ENCODE data around the gene GRM8.

GRM8 gene

DNA sequence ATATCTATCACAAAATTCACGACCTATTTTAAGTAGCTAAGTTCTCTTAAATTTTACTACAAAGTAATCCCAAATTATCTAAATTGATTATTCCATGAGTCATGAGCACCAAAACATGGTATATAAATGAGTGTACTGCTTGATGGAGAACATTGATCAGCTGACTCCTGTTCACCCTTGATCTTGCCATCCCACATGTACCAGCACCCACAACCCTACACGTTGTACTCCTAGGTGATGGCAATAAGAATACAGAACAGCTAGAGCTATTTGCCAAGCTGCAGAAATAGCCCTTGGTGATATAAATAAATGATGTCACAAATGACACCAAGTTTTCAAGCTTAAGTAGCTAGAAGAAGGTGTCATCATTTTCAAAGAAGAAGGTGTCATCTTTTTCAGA is 235.5 kb downstream of the GRM8 start:
- no peak for DNase-seq
- peaks cover 3% of the 10 kb centered on the region; the same call in 1 of the 2 replicates for H3K27me3 ChIP-seq
- no peak for TF ChIP-seq CTCF (IDR thresholded peaks at IDR 0.05; ENCODE audit: low read depth, low read length)
- no peaks in the 10 kb centered on the region for H3K36me3 ChIP-seq
- H3K4me1 ChIP-seq = no peaks in the 10 kb centered on the region
- no peaks in the 10 kb centered on the region for H3K9me3 ChIP-seq
- no peak overlapping the region for H3K4me3 ChIP-seq (ENCODE audit: low read depth, low read length)

- no peaks in the 10 kb centered on the region for H3K9me3 ChIP-seq
These were observed 252.0 kb downstream of the GRM8 start for GRCh38 chr7:127000725-127001124.

DNA sequence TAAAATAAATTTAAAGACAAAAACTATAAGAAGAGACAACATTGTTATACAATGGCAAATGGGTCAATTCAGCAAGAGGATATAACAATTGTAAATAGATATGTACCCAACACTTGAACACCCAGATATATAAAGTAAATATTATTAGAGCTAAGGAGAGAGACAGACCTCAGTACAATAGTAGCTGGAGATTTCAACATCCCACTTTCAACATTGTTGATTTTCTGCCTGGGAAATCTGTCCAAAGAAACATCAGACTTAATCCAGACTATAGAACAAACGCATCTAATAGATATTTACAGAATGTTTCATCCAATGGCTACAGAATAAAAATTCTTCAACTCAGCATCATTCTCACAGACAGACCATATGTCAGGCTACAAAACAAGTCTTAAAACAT is 256.1 kb downstream of the GRM8 start:
- no peak for DNase-seq
- Histone ChIP-seq H3K36me3 (no peaks in the 10 kb centered on the region), H3K9me3 (no peaks in the 10 kb centered on the region), H3K4me1 (no peaks in the 10 kb centered on the region), H3K4me3 (ENCODE audit: low read depth, low read length) (no peak overlapping the region), H3K27me3 (no peaks in the 10 kb centered on the region; the same call in 1 of the 2 replicates)
- TF ChIP-seq CTCF (IDR thresholded peaks at IDR 0.05; ENCODE audit: low read depth, low read length) = no peak

More at GRCh38 chr7:127000725-127001124, 252.0 kb downstream of the GRM8 start:
- no peaks in the 10 kb centered on the region for H3K36me3 ChIP-seq
- no peaks in the 10 kb centered on the region for H3K4me1 ChIP-seq
- no peak overlapping the region for H3K4me3 ChIP-seq (ENCODE audit: low read depth, low read length)
- peaks cover 3% of the 10 kb centered on the region; the same call in 1 of the 2 replicates for H3K27me3 ChIP-seq
- no peak for TF ChIP-seq CTCF (IDR thresholded peaks at IDR 0.05; ENCODE audit: low read depth, low read length)
- no peak for DNase-seq

- no peaks in the 10 kb centered on the region; the same call in 1 of the 2 replicates for H3K27me3 ChIP-seq
- no peak for TF ChIP-seq CTCF (IDR thresholded peaks at IDR 0.05; ENCODE audit: low read depth, low read length)
- H3K4me1 ChIP-seq = no peaks in the 10 kb centered on the region
These were observed 259.0 kb downstream of the GRM8 start for GRCh38 chr7:126993626-126994213.

GRCh38 chr7:126988022-126988421 is 264.7 kb downstream of the GRM8 start:
- no peaks in the 10 kb centered on the region for H3K9me3 ChIP-seq
- no peak for DNase-seq
- no peaks in the 10 kb centered on the region for H3K27me3 ChIP-seq
- H3K4me3 ChIP-seq (ENCODE audit: low read depth, low read length) = no peak overlapping the region
- no peak for TF ChIP-seq CTCF (IDR thresholded peaks at IDR 0.05; ENCODE audit: low read depth, low read length)
- H3K36me3 ChIP-seq = no peaks in the 10 kb centered on the region
- no peaks in the 10 kb centered on the region for H3K4me1 ChIP-seq

More at GRCh38 chr7:126993626-126994213, 259.0 kb downstream of the GRM8 start:
- H3K4me3 ChIP-seq (ENCODE audit: low read depth, low read length) = no peak overlapping the region
- H3K9me3 ChIP-seq = no peaks in the 10 kb centered on the region
- H3K36me3 ChIP-seq = no peaks in the 10 kb centered on the region
- no peak for DNase-seq

DNA sequence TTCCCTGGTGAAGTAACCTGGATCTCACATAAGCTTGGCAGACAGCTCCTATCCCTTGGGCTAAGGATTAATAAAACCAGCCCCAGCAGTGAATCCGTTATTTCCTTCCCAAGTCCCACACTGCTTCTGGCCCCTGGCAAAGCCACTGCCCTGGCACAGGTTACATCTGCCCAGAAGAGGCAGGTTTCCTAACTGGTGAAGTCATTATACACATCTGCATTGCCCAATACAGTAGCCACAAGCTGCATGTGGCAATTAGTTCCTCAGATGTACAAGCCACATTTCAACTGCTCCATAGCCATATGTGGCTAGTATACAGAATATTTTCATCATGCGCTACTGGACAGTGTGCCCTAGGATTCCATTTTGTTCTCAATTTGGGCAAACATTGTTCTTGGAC is 273.0 kb downstream of the GRM8 start:
- H3K36me3 ChIP-seq = no peaks in the 10 kb centered on the region
- H3K4me1 ChIP-seq = no peaks in the 10 kb centered on the region
- H3K27me3 ChIP-seq = peaks cover 2% of the 10 kb centered on the region; the same call in 1 of the 2 replicates
- no peak for TF ChIP-seq CTCF (IDR thresholded peaks at IDR 0.05; ENCODE audit: low read depth, low read length)
- no peak for DNase-seq
- no peak overlapping the region for H3K4me3 ChIP-seq (ENCODE audit: low read depth, low read length)
- H3K9me3 ChIP-seq = no peaks in the 10 kb centered on the region

All from BE2C (cell line).